ENCODE measurements around the gene ZNF750.

GRCh38 chr17:82860606-82861392 is 21.0 kb upstream of the ZNF750 start:
- TF ChIP-seq, protein P1, sequence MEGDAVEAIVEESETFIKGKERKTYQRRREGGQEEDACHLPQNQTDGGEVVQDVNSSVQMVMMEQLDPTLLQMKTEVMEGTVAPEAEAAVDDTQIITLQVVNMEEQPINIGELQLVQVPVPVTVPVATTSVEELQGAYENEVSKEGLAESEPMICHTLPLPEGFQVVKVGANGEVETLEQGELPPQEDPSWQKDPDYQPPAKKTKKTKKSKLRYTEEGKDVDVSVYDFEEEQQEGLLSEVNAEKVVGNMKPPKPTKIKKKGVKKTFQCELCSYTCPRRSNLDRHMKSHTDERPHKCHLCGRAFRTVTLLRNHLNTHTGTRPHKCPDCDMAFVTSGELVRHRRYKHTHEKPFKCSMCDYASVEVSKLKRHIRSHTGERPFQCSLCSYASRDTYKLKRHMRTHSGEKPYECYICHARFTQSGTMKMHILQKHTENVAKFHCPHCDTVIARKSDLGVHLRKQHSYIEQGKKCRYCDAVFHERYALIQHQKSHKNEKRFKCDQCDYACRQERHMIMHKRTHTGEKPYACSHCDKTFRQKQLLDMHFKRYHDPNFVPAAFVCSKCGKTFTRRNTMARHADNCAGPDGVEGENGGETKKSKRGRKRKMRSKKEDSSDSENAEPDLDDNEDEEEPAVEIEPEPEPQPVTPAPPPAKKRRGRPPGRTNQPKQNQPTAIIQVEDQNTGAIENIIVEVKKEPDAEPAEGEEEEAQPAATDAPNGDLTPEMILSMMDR (IDR thresholded peaks at IDR 0.05) = no peak
- TF ChIP-seq POLR2A (IDR thresholded peaks at IDR 0.05) = no peak
